SK-N-SH treated with all-trans-retinoic acid at 6 μM for 48 hours (cell line): ENCODE data around the gene RAPGEF1.
"Not testable (repeated sequence)": the region's sequence is repeated elsewhere in the genome, so short reads cannot be mapped to it uniquely, and the experiment has no call there.

ENCODE experiments used
- ATAC-seq: fragments of 200-7000 bp; cut with Tn5 transposase; 3 replicates; pipeline ENCODE4 v1.9.1; 2020; ENCODE audit warnings: mild to moderate bottlenecking, moderate library complexity
- BACH2 ChIP-seq: fragments of 250-450 bp; sonication (Bioruptor Pico); IDR thresholded peaks from 2 replicates; pipeline ENCODE4 v1.9.0; 2021; ENCODE audit warnings: mild to moderate bottlenecking, borderline replicate concordance
- CSRNP3 ChIP-seq: fragments of 250-450 bp; sonication (Bioruptor Pico); IDR thresholded peaks from 2 replicates; pipeline ENCODE4 v1.5.1; 2021; ENCODE audit warnings: mild to moderate bottlenecking, moderate library complexity
- ESRRG ChIP-seq: fragments of 250-450 bp; sonication (Bioruptor Pico); IDR thresholded peaks from 2 replicates; pipeline ENCODE4 v1.6.1; 2021; ENCODE audit warnings: mild to moderate bottlenecking
- GLIS3 ChIP-seq: fragments of 250-450 bp; sonication (Bioruptor Pico); IDR thresholded peaks from 2 replicates; pipeline ENCODE4 v1.5.0; 2020; ENCODE audit warnings: mild to moderate bottlenecking, moderate library complexity
- ISL1 ChIP-seq: fragments of 250-450 bp; sonication (Bioruptor Pico); IDR thresholded peaks from 2 replicates; pipeline ENCODE4 v2.1.2; 2022; ENCODE audit warnings: mild to moderate bottlenecking, moderate library complexity
- PATZ1 ChIP-seq: fragments of 250-450 bp; sonication (Bioruptor Pico); IDR thresholded peaks from 2 replicates; pipeline ENCODE4 v1.8.0; 2020; ENCODE audit warnings: mild to moderate bottlenecking, moderate library complexity, borderline replicate concordance
- SNAI2 ChIP-seq: fragments of 250-450 bp; sonication (Bioruptor Pico); IDR thresholded peaks from 2 replicates; pipeline ENCODE4 v1.5.0; 2020; ENCODE audit warnings: mild to moderate bottlenecking, moderate library complexity
- TCF4 ChIP-seq: fragments of 250-450 bp; sonication (Bioruptor Pico); IDR thresholded peaks from 2 replicates; pipeline ENCODE4 v1.8.0; 2021; ENCODE audit warnings: mild to moderate bottlenecking, moderate library complexity, borderline replicate concordance
- TOX ChIP-seq: fragments of 250-450 bp; sonication (Bioruptor Pico); IDR thresholded peaks from 2 replicates; pipeline ENCODE4 v1.8.0; 2021; ENCODE audit warnings: mild to moderate bottlenecking, moderate library complexity, borderline replicate concordance
- TSHZ2 ChIP-seq: fragments of 250-450 bp; sonication (Bioruptor Pico); IDR thresholded peaks from 2 replicates; pipeline ENCODE4 v1.5.0; 2020; ENCODE audit warnings: mild to moderate bottlenecking, moderate library complexity
- ZNF70 ChIP-seq: fragments of 450-650 bp; formaldehyde crosslinking; IDR thresholded peaks from 2 replicates; pipeline ENCODE4 v1.5.0; 2020; ENCODE audit warnings: mild to moderate bottlenecking, moderate library complexity
- ZNF8 ChIP-seq: fragments of 450-650 bp; formaldehyde crosslinking; IDR thresholded peaks from 2 replicates; pipeline ENCODE4 v1.5.0; 2020; ENCODE audit warnings: mild to moderate bottlenecking, moderate library complexity

RAPGEF1 gene

DNA sequence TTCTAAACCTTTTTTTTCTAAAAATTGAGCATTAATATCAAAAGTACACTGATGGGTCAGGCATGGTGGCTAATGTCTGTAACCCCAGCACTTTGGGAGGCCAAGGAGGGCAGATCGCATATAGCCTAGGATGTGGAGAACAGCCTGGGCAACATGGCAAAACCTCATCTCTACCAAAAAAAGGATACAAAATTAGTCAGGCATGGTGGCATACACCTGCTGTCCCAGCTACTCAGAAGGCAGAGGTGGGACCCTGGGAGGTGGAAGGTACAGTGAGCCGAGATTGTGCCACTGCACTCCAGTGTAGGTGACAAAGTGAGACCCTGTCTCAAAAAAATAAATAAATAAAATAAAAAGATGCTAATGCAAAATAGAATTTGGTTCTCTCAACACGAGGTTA lies 49.4 kb downstream of the RAPGEF1 start:
- TF ChIP-seq ESRRG: no peak
- TF ChIP-seq CSRNP3: no peak
- TF ChIP-seq ISL1 (CRISPR knock-in tag): no peak
- no peak for TF ChIP-seq GLIS3 (CRISPR knock-in tag)
- no peak for TF ChIP-seq ZNF70
- no peak for ATAC-seq

- TF ChIP-seq TSHZ2 (CRISPR knock-in tag) (no peak), SNAI2 (CRISPR knock-in tag) (no peak), TCF4 (CRISPR knock-in tag) (no peak), BACH2 (CRISPR knock-in tag) (no peak), GLIS3 (CRISPR knock-in tag) (no peak), PATZ1 (CRISPR knock-in tag) (no peak), TOX (CRISPR knock-in tag) (no peak), ZNF8 (CRISPR knock-in tag) (no peak)
- TF ChIP-seq, all 23 proteins: peak for 0
- no peak for ATAC-seq
These were observed 51.5 kb downstream of the RAPGEF1 start for GRCh38 chr9:131688377-131688776.

GRCh38 chr9:131685753-131686706 lies 53.8 kb downstream of the RAPGEF1 start:
- no peak for ATAC-seq
- TF ChIP-seq PATZ1 (CRISPR knock-in tag): no peak

- ATAC-seq: not testable (repeated sequence)
These were observed 56.8 kb downstream of the RAPGEF1 start for GRCh38 chr9:131683094-131683493.

- no peak for ATAC-seq
These were observed 57.6 kb downstream of the RAPGEF1 start for GRCh38 chr9:131682261-131682660.

GRCh38 chr9:131681826-131682225 lies 58.0 kb downstream of the RAPGEF1 start:
- not testable (repeated sequence) for ATAC-seq

More at GRCh38 chr9:131682261-131682660, 57.6 kb downstream of the RAPGEF1 start:
- TF ChIP-seq GLIS3 (CRISPR knock-in tag): no peak
- TF ChIP-seq TCF4 (CRISPR knock-in tag): no peak

GRCh38 chr9:131681108-131681507 lies 58.8 kb downstream of the RAPGEF1 start:
- ATAC-seq: not testable (repeated sequence)
